Iris pigment epithelial cell (primary cell): Measurements from ENCODE around the gene CLEC7A.
A peak's percentile ranks its signal among the peaks of the same experiment; 100 is the strongest.

Source experiments
- DNase-seq: peaks from one replicate; pipeline ENCODE4 v3.0.0-alpha.2; 2011; ENCODE audit warnings: low read depth

Gene CLEC7A

GRCh38 chr12:10140001-10140400 lies 10.0 kb upstream of the CLEC7A start:
- DNase-seq: peak; percentile 64

DNA sequence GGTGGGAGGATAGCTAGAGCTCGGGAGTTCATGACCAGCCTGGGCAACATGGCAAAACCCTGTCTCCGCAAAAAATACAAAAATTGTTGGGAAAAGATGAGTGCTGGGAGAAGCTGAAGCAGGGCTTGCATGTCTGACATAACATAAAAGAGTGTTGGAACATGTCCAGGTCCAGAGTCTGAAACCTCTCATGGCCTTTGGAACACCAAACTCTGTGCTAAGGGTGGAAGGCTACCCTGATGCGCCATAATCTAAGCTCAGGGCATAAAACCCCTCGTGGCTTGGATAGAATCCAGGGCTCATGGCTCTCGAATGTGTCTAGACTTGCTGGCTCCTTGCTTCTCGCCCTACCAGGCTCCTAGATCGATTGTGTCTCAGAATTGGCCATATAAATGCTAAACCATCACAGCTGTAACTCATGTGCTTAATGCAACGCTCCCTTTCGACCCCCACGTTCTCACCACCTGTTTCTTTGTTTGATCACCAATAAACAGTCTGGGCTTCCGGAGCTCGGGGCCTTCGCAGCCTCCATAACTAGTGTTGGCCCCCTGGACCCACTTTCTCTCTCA lies 6.7 kb upstream of the CLEC7A start:
- no peak for DNase-seq

DNA sequence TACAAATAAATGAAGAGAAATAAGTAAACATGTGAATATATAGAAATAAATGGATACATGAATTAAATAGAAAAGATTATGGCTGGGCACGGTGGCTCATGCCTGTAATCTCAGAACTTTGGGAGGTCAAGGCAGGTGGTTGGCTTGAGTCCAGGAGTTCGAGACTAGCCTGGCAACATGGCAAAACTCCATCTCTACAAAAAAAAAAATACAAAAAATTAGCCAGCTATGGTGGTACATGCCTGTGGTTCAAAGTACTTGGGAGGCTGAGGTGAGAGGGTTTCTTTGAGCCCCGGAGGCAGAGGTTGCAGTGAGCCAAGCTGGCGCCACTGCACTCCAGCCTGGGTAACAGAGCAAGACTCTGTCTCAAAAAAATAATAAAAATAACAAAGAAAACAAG lies 5.1 kb upstream of the CLEC7A start:
- DNase-seq: no peak

DNA sequence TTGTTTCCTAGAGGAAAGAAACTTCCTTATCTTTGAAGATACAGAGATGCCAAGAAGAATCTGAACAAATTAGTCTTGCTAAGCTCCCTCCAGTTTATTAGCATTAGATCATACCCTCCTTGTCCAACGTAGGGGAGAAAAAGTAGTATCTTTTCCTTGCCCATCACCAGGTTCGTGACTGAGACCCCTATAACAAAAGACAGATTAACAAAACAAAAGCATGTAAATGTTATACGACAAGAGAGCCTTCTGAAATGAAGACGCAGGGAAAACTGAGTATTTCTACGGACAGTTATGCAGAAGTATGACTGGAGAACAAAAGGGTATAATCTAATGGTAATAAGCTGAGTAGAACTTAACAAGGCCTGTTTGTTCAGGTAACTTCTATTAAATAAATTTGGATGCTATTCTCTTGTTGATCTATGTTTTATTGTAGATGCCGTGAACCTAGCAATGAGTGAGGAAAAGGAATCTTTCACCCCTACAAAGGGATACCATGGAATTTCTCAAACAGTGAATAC lies 2.9 kb upstream of the CLEC7A start:
- no peak for DNase-seq

GRCh38 chr12:10131111-10131690 lies 1.2 kb upstream of the CLEC7A start:
- DNase-seq: no peak

DNA sequence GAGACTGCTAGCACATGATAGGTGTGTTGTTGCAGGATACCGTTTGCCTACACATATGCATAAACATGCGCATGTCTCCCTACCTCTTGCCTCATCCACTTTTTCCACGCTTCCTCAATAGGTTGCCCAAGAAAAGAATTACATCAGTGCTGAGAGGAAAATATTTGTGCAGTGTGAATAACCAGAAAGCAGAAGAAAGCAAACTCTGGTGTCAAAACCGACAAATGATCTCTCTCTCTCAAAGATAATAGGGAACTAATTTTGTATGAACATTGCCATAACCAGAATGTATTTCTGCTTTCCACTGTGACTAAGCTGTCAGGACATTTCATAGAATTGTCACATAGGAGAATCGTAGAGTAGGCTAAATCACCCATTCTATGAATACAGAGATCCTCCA lies 1.3 kb downstream of the CLEC7A start:
- peak; percentile 4 for DNase-seq

GRCh38 chr12:10126413-10126812 lies 3.6 kb downstream of the CLEC7A start:
- no peak for DNase-seq

DNA sequence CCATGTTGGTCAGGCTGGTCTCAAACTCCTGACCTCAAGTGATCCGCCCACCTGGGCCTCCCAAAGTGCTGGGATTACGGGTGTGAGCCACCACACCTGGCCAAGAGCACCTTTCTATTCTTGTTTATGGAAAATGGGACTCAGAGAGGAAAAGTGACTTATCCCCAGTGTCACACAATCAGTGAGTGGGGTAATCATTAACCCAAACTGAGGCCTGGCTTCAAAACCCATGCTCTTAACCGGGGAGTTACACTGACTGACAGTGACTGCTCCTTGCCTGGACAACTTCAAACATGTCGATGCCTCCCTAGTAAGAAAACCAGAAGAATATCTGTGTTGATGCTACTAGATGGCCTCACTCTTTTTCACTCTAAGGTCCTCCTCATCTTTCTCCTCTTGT lies 7.3 kb downstream of the CLEC7A start:
- no peak for DNase-seq

- DNase-seq: no peak
Observed at GRCh38 chr12:10121278-10121677, 8.7 kb downstream of the CLEC7A start.

- peak; percentile 79 for DNase-seq
Observed at GRCh38 chr12:10119066-10119465, 10.9 kb downstream of the CLEC7A start.

- DNase-seq: no peak
Observed at GRCh38 chr12:10115890-10116289, 14.1 kb downstream of the CLEC7A start.

- DNase-seq: no peak
Observed at GRCh38 chr12:10115311-10115710, 14.7 kb downstream of the CLEC7A start.

GRCh38 chr12:10113920-10114319 lies 16.1 kb downstream of the CLEC7A start:
- DNase-seq: no peak

DNA sequence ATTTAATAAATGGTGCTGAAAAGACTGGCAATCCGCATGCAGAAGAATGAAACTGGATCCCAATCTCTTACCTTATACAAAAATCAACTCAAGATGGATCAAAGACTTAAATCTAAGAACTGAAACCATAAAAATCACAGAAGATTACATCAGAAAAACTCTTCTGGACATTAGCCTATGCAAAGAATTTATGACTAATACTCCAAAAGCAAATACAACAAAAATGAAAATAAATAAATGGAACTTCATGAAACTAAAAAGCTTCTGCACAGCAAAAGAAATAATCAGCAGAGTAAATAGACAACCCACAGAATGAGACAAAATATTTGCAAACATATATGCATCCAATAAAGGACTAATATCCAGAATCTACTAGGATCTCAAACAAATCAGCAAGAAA lies 16.9 kb downstream of the CLEC7A start:
- peak; percentile 43 for DNase-seq

DNA sequence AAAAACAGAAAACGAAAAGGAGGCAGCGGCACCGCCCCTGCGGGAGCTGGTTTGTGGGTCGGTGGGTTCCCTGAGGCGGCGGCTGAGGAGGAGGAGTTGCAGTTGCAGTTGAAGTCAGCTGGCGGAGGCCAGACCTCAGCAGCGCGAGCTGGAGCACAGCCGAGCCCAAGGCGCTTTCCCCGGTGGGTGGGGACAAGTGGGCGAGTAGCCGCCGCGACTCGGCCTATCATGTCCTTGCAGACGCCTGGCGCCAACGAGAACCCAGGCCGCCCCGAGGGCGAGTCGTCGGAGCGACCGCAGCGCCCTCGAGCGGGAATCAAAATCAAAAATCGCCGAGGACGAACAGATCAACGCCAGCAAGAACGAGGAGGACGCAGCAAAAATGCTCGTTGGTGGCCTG lies 18.5 kb downstream of the CLEC7A start:
- no peak for DNase-seq

DNA sequence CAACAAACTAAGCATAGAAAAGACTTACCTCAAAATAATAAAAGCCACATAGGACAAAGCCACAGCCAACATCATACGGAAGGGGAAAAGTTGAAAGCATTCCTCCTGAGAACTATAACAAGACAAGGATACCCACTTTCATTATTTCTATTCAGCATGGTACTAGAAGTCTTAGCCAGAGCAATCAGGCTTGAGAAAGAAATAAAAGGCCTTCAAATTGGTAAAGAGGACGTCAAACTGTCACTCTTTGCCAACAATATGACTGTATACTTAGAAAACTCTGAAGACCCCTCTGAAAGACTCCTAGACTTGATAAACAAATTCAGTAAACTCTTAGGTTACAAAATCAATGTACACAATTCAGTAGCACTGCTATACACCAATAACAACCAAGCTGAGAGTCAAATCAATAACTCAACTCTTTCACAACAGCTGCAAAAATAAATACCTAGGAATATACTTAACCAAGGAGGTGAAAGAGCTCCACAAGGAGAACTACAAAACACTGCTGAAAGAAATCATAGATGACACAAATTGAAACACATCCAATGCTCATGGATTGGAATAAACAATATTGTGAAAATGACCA lies 19.6 kb downstream of the CLEC7A start:
- DNase-seq: no peak

- no peak for DNase-seq
Observed at GRCh38 chr12:10102322-10102721, 27.7 kb downstream of the CLEC7A start.

GRCh38 chr12:10101648-10102220 lies 28.3 kb downstream of the CLEC7A start:
- DNase-seq: no peak

DNA sequence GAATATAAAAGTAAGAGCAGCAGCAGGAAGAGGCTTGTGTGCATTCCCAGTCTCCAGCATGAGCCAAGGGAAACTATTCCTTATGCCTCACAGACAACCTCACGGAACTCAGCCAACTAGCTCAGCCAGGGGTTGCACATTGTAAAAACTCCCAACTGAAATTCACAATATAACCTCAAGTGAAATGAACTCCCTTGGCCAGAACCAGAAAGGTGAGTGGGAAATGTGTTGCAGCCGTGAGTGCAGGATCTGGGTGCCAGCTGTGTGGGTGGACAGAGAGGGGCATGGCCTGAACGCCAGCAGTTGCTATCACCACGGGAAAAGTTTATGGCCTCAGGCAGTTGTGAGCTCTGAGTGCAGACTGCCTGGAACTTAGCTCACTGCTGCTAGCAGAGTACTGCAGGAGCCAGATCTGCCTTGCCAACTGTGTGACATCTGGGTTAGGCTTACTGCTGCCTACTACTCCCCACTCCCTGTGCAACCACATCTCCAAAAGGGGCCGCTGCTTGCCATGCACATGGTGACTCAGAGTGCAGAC lies 28.9 kb downstream of the CLEC7A start:
- no peak for DNase-seq

DNA sequence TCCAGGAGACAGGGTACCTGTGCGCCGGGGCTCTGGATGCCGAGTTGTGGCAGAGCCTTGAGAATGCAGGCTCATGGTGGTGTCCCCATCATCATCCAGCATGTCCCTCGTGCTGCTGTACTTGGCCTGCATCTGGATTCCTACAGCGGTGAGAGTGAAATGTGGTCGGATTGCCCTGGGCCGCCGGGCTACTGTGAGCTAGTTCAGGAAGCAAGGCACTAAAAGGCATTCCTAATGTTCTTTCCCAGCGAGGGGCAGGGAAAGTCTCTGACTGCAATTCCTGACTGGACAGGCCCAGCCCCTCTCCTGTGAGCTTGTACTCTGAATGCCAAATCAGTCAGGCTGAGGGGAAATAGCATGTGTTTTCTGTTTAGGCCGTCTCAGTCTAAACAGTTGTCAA lies 31.2 kb downstream of the CLEC7A start, which contains the start of gene CLEC1A:
Gene CLEC1A, minus strand, starts transcription at position 195 of the 400 bp plus-strand sequence. Its CDS starts 63 bp downstream, at position 132.
- no peak for DNase-seq

GRCh38 chr12:10097521-10097920 lies 32.5 kb downstream of the CLEC7A start:
- DNase-seq: no peak

- no peak for DNase-seq
Observed at GRCh38 chr12:10095971-10096370, 34.0 kb downstream of the CLEC7A start.
